ENCODE data around the gene ZNF664.

DNA sequence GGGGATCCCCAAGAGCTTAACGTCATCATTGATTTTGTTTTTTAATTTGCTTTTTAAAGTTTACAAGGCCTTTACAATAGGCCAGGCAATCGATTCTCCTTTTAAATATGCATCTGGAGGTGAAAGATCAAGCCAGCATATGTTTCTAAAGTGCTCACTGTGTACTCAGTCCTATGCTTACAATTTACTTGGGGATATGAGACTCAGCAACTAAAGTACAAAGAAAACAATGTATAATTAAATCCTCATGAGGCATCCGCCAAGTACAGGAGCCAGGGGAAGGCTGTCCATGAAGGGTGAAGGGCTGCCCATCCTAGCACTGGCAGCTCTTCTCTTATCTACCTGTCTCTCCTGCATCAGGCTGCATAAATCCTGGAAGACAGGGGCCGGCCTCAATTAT, 12.2 kb upstream of the ZNF664 start:
- no peak for TF ChIP-seq ARID2 (CRISPR knock-in tag; IDR thresholded peaks at IDR 0.05; ENCODE audit: borderline replicate concordance)
- TF ChIP-seq NR1H2 (CRISPR knock-in tag; IDR thresholded peaks at IDR 0.05; ENCODE audit: borderline replicate concordance, low read depth), result no peak
- TF ChIP-seq, protein P1, sequence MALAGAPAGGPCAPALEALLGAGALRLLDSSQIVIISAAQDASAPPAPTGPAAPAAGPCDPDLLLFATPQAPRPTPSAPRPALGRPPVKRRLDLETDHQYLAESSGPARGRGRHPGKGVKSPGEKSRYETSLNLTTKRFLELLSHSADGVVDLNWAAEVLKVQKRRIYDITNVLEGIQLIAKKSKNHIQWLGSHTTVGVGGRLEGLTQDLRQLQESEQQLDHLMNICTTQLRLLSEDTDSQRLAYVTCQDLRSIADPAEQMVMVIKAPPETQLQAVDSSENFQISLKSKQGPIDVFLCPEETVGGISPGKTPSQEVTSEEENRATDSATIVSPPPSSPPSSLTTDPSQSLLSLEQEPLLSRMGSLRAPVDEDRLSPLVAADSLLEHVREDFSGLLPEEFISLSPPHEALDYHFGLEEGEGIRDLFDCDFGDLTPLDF (CRISPR knock-in tag; IDR thresholded peaks at IDR 0.05), result no peak
- no peak for TF ChIP-seq KDM5B (CRISPR knock-in tag; IDR thresholded peaks at IDR 0.05; ENCODE audit: borderline replicate concordance)
- TF ChIP-seq, protein P2, sequence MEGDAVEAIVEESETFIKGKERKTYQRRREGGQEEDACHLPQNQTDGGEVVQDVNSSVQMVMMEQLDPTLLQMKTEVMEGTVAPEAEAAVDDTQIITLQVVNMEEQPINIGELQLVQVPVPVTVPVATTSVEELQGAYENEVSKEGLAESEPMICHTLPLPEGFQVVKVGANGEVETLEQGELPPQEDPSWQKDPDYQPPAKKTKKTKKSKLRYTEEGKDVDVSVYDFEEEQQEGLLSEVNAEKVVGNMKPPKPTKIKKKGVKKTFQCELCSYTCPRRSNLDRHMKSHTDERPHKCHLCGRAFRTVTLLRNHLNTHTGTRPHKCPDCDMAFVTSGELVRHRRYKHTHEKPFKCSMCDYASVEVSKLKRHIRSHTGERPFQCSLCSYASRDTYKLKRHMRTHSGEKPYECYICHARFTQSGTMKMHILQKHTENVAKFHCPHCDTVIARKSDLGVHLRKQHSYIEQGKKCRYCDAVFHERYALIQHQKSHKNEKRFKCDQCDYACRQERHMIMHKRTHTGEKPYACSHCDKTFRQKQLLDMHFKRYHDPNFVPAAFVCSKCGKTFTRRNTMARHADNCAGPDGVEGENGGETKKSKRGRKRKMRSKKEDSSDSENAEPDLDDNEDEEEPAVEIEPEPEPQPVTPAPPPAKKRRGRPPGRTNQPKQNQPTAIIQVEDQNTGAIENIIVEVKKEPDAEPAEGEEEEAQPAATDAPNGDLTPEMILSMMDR (CRISPR knock-in tag; IDR thresholded peaks at IDR 0.05), result no peak
- no peak for TF ChIP-seq ZNF354B (CRISPR knock-in tag; IDR thresholded peaks at IDR 0.05)
- TF ChIP-seq YEATS4 (CRISPR knock-in tag; IDR thresholded peaks at IDR 0.05; ENCODE audit: borderline replicate concordance), result no peak
